NCI-H1092 treated with DMSO at 0.1 percent for 48 hours (cell line): ENCODE results near the gene SLC12A9.

Experiments used
- DNase-seq: peaks from one replicate; lab custom pipeline; 2025; lab: John Stamatoyannopoulos, UW

Gene SLC12A9

GRCh38 chr7:100884736-100885439 lies 32.4 kb downstream of the SLC12A9 start:
- DNase-seq: no peak

- DNase-seq: no peak
These were observed 33.1 kb downstream of the SLC12A9 start for GRCh38 chr7:100885440-100886141.

- no peak for DNase-seq
These were observed 33.8 kb downstream of the SLC12A9 start for GRCh38 chr7:100886142-100886935.

GRCh38 chr7:100886936-100887515 lies 34.5 kb downstream of the SLC12A9 start:
- DNase-seq: no peak

- no peak for DNase-seq
These were observed 35.2 kb downstream of the SLC12A9 start for GRCh38 chr7:100887516-100888290.

- no peak for DNase-seq
These were observed 35.9 kb downstream of the SLC12A9 start for GRCh38 chr7:100888291-100888987.

- no peak for DNase-seq
These were observed 36.7 kb downstream of the SLC12A9 start, which contains the start of gene UFSP1 for GRCh38 chr7:100888988-100889750. UFSP1 (minus strand) TSS chr7:100889715; CDS start chr7:100889271, 444 bp downstream.

GRCh38 chr7:100890653-100891567 lies 38.4 kb downstream of the SLC12A9 start:
- no peak for DNase-seq

- no peak for DNase-seq
These were observed 39.2 kb downstream of the SLC12A9 start for GRCh38 chr7:100891568-100892247.

- no peak for DNase-seq
These were observed 40.1 kb downstream of the SLC12A9 start for GRCh38 chr7:100892364-100893317.

- no peak for DNase-seq
These were observed 40.9 kb downstream of the SLC12A9 start for GRCh38 chr7:100893318-100893895.

GRCh38 chr7:100893910-100894721 lies 41.6 kb downstream of the SLC12A9 start:
- no peak for DNase-seq

GRCh38 chr7:100894860-100895700 lies 42.6 kb downstream of the SLC12A9 start:
- no peak for DNase-seq

- DNase-seq: no peak
These were observed 43.1 kb downstream of the SLC12A9 start, which contains the start of gene ACHE for GRCh38 chr7:100895701-100895955. ACHE (minus strand) TSS chr7:100895888; CDS start chr7:100894232, 1,656 bp downstream.
